NK-92 (cell line): ENCODE data around the gene PRSS56.

Source experiments
- DNase-seq: peaks from one replicate; lab custom pipeline; 2025; ENCODE audit not compliant: unreplicated experiment; lab: John Stamatoyannopoulos, UW

The PRSS56 gene

DNA sequence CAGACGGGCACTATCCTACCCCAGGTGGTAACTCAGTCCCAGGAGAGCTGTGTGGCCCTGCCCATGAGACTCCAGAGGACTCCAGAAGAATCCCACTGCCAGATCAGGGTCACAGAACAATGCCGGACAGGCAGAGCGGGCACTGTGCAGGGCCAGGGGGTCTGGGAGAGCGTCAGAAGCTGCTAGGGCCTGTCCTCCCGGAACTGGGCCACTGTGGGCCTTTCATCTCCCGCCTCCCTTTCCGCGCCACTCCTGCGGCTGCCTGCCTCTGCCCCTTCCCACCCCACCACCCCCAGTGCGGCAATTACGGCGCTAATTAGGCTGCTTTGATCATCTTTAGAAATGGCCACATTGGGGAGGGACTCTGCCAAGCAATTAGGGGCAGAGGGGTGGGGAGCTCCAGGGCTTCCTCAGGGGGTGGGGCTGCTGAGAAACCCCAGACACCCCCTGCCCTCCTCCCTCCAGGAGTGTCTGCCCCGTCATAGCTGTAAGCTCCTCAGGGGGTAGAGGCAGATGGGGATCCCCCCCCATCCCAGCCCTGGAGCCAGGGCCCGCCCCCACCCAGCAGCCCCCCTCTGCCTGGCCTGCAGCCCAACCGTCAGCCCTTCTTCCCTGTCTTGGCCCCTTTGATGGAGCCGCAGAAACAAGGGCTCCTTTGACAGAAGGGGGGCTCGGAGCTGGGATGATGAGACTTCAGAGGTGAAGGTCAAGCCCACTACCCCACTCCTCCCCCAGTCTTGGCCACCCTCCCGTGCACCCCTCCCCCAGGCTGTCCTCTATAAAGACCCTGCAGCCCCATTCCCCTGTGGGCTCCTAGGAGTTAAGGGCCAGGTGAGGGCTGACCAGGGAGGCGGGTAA lies at the start of gene PRSS56:
TSS of gene PRSS56 (plus strand) at position 808 of the 858 bp plus-strand sequence. CDS start 211 bp downstream, outside the sequence.
- no peak for DNase-seq

GRCh38 chr2:232473467-232473890 lies 46.7 kb upstream of the PRSS56 start:
- DNase-seq: no peak

DNA sequence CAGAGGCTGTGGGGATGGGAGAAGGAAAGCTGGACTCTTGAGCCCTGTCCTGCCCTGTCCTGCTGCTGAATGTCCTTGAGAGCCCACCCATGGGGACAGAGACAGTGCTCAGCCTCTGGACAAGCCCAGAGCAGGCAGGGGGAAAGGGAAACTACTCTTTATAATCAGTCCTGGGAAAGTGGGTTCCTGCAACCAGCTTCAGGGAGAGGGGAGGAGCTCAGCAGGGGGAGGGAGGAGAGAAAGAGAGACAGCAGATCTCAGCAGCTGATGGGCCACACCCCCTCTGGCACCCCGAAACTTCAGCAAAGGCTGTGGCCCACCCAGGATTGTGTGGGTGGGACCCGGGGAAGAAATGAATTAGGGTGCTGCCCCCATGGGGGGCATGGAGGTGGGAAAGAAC lies 44.1 kb upstream of the PRSS56 start:
- no peak for DNase-seq

GRCh38 chr2:232476791-232477190 lies 43.4 kb upstream of the PRSS56 start:
- DNase-seq: no peak

DNA sequence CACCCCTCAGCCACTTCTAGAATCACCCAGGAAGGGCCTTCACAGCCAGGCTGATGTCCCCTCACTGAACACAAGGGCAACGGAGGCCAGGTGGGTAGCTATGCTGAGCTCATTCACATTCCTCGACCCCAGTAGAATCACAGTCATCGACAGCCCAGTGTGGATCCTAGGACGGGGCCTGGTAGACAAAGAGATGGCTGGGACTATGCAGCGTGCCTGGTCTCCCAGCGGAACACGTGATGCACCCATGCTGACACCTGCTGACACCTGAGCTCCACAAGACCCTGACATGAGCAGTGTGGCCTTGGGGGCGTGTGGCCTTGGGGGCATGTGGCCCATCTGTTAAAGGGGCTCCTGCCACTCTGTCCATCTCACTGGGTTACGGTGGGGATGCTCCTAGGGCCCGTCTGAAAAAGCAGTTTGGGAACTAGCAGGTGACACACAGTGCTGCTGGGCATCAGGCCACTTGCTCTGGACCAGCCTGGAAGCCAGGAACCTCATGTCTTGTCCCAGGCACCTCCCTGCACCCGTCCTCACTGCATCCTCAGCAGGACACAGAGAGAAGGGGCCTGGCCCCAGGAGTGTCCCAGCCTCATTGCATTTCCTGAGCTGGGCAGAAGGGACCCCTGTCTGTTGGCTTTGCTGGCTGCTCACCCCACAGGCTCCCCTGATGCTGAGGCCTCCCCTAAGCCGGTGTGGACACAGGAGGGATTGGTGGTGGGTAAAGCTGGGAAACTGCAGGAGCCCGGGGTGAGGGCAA lies 42.3 kb upstream of the PRSS56 start:
- DNase-seq: no peak

- no peak for DNase-seq
Observed at GRCh38 chr2:232478571-232479340, 41.4 kb upstream of the PRSS56 start.

DNA sequence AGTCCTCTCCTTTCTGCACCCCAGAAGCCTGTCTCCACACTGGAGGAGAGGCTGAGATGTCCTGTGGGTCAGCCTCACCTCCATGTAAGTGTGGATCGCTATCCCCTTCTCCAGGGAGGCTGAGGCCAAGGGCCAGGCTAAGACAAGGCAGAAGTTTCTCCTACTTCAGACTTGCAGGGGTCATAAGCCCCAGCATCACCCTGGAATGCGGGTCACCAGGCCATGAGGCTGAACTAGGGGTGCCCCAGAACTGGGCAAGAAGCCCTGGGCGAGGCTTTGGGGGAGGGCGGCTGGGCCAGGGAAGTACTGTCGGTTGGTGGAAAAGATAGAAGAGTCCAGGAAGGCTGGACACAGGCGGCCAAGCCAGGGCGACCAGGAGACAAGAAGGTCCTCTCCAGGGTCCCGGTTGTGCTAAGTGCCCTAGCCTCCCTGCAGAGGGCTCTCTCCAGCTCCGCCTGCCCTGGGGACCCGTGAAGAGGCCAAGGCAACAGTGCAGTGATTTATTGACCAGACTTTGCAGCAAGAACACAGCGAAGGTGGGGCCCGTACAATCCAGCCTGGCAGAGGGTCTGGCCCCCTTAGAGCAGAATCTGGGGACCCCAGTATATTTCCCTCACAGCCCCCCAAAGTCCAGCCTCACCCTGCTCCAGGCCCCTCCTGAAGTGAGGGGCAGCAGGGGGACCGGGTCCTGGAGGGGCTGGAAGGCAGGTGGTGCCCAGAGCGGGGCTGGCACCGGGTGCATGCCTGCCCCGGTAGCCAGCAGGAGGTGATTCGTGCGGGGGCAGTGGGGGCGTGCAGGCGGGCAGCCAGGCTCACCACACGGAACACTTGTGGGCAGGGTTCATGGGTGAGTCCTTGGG lies 40.6 kb upstream of the PRSS56 start:
- no peak for DNase-seq

DNA sequence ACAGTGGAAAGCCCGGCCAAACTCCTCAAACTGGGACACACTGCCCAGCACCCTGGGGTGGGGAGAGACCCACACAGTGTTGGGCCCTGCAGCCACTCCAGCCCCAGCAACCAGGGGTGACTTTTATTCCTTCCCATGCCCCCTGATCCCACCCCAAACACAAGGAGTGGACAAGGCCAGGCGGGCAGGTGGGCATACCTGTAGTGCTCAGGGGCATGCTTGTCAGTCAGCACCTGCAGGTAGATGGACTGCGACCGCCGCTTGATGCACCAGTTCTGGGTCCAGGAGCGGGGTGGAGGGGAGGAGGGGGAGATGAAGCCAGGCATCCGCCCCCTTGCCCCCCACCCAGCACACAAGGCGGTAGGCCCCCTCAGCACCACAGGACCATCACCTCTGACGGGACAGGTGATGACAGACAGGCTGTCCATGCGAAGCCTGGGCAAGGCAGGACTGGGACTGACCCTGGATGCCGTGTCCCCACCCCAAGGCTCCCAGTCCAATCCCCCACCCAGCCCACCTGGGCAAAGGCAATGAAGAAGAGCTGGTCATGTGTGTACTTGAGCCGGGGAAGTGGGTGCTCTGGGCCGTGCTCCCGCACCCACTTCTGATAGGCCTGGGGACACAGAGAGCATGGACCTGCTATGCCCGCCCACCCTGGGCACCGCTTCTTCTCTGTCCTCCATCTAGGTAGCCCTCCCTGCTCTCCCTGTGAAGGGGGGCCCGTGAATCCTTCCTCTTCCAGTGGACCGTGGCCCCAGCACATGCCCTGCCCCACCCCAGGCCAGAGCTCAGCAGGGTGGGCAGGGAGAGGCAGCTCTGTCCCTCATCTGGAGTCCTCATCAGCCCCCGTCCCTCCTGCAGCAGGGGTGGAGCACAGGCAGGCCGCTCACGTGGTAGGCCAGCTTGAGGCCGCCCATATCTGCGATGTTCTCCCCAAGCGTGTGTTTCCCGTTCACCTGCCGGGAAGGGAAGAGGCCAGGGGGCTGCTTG lies 39.7 kb upstream of the PRSS56 start:
- no peak for DNase-seq

DNA sequence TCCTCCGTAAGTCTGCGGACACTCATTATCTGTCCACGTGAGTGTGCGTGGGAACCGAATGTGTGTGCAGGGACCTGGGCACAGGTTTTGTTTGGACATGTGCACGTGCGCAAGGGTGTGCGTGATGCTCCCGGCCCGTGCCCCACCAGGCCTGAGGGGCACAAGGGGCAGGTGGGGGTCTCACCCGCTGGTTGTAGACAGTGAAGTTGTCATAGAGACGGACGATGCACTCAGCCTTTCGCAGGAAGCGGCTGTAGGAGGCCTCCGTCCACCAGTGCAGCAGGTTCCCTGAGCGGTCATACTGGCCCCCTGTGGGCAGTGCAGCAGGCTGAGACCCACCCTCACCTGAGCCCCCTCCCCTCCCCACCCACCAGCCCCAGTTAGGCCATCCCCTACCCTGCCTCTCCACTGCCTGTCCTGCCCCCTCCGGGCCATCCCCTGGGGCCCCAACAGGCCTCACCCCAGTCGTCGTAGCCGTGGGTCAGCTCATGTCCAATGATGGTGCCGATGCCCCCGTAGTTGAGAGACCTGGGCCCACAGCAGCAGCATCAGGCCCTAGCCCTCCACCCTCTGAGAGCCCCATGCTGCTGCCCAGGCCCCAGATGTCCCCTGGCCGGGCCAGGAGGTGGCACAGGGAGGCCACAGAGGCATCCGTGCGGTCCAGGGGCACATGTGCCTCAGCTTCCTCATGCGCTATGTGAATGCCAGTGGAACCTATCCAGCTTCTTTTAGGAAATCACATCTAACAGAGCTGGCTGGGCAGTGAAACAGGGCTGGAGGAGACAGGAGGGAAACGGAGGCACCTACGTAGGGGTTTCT lies 38.7 kb upstream of the PRSS56 start:
- no peak for DNase-seq

- DNase-seq: no peak
Observed at GRCh38 chr2:232482301-232483238, 37.6 kb upstream of the PRSS56 start.

DNA sequence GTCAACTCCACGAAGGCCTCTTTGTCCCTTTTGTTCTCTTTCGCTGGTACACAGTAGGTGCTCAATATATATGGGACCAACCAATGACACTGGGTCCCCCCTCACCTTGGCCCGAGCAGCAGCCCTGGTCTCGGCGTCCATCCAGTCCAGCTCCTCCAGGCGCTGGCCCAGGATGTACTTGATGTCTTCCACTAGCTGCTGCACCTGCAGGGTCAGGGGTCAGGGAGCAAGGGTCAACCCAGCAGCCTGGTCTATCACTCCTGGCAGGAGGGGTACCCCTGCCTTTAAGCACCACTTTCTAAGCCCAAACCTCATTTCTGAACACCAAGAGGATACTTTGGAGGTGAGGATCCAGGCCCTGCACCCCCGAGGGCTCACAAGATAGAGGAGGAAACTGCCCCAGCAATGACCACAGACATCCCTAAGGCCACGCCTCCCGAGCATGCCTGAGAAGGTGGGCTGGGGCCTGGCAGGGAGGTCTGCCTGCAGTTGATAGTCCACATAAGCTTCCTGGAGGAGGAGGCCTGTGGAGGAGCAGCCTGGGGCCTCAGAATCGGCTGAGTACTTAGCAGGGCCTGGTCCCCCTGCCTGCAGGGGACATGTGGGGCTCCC lies 36.8 kb upstream of the PRSS56 start:
- no peak for DNase-seq

DNA sequence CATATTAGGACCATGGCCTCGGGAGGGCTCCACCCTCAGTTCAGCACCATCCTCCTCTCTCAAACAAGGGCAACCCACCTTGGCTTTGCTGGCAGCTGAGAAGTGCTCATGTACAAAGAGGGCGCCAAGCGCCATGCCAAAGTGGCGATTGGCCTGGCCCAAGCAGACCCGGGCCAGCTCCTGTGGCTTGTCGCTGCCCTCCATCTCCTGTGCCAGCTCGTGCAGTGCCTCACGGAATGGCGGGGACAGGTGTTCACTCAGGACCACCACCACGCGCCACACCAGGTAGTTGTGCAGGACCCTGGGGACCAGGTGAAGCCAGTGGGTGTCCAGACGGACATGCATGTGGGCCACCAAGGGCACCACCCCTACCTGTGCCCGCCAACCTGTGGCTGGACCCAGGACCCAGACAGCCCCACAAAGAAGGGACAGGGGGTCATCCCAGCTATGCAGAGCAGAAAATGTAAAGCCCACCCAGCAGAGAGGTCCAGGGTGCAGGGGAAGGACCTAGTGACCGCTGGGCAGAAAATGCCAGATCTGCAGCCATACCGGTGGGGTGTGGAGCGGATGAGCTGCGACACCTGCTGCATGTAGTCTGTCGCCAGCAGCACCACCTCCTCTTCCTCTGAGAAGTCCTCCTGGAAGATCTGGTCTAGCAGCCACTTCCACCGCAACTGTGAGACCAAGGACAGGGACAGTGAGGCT lies 36.1 kb upstream of the PRSS56 start:
- no peak for DNase-seq

- DNase-seq: no peak
Observed at GRCh38 chr2:232484628-232485347, 35.4 kb upstream of the PRSS56 start.

DNA sequence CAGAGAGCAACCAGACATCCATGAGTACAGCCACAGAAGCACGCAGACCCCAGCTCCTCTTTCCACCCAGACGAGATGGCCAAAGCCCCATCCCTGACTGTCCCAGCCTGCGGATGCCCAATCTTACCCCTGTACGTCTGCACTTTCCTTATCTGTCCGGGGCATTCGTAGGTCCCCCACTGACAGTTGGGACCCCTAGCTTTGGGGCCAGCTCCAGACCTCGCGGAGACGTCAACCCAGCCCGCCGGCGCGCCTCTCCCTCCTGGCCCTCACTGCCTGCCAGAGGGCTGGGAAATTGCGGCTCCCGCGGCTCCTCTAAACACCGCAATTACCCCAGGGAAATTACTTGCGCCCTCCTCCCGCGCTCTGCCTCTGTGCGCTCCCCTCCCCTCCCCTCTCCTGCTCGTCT lies 34.8 kb upstream of the PRSS56 start:
- no peak for DNase-seq

GRCh38 chr2:232485757-232486557 lies 34.2 kb upstream of the PRSS56 start:
- DNase-seq: no peak
